Activated gamma-delta T cell (primary cell): ENCODE results near the gene NKRF.

Experiments used
- DNase-seq: peaks from one replicate; lab custom pipeline; 2025; lab: John Stamatoyannopoulos, UW

Gene NKRF

DNA sequence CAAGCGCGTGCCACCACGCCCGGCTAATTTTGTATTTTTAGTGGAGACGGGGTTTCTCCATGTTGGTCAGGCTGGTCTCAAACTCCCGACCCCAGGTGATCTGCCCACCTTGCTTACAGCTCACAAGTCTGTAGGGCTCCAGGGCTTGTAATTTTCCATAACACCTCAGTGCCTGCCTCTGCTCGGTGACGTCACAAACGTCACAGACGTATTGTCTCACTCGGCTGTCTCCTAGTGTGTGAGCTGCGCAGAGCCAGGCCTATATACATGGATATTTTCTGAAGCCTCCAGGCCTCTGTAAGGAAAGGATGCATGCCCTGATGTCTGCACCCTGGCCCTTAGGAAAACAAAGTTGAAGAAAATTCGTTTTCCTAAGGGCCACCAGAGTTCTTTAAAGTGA is 8.6 kb upstream of the NKRF start:
- no peak for DNase-seq

DNA sequence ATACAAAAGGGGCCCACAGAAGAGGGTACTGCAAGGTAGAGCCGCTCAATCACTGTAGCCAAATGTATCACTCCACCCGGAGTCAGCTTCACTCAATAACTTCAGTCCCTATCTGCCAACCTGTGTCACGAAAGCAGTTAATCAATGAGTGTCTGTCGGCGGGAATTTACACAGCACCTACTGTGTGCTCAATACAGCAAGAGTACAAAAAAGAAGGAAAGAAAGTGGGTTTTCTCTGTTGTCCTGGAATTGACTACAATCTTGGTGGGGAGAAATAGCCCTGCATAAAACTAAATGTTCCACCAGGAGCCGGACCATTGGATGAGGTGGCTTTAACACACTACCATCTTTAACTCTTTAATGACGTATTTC is 780 bp upstream of the NKRF start:
- DNase-seq, result no peak

DNA sequence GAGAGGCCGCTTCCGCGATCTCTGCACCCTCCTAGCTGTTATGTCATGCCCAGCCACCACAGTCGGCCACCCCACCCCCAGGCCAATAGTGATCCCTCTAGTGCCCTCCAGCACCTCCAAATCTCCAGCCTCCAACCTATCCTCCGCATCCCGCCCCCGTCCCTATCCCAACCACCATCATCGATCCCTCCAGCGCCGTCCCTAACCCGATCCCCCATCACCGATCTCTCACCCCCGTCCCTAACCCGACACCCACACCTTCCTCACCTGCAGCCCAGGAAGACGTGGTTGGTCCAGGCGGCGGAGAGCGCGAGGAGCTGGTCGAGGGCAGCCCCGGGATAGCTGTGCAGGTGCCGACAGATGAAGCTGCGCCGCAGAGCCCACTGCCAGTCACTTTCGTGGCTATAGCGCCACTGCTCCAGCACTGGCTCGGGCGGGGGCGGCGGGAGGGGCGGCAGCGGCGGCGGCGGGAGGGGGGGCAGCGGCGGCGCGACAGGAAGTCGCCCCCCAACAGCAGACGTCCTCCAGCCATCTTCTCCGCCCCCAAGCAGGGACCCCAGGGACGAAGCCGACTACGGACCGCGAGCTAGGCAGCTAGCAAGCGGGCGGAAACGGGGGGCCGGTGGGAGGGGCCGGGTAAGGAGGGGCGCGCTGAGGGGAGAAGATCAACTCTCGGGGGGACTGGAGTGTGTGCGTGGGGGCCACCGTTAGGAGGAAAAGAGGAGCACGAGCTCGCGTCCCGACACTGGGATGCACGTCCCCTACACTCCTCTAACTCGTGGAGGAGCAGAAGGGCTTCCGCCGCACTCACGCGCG is 552 bp downstream of the NKRF start:
- DNase-seq, result peak; percentile 36

DNA sequence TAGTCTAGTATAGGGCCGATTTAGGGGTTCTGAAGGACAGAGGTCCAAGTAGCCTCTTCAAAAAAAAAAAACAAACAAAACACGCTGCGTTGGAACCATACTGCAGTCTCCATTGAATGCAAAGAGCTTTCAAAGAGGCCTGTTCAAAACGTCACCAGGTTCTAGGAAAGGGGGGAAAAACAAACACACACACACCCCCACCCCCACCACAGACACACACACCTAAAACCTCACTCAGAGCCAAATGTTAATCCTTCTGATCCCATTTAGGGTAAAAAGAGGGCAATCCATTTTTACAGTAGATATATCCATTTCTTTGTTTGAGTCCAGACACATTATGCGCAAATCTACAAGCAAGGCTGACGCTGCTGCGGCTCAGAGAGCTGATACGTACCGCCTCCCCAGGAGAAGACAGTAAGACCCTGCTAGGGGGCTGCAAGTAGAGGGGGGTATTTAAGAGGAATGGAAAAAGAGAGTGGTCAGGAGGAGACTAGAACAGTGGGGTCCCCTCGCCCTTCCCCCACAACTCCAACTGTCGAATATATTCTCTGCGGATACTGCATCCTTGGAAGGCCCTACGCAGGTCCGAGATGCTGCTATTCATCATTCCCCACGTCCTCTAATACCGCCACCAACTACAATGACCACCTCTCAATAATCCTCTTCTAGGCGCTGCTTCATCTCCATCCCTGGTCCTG is 1.3 kb downstream of the NKRF start:
- DNase-seq, result no peak

DNA sequence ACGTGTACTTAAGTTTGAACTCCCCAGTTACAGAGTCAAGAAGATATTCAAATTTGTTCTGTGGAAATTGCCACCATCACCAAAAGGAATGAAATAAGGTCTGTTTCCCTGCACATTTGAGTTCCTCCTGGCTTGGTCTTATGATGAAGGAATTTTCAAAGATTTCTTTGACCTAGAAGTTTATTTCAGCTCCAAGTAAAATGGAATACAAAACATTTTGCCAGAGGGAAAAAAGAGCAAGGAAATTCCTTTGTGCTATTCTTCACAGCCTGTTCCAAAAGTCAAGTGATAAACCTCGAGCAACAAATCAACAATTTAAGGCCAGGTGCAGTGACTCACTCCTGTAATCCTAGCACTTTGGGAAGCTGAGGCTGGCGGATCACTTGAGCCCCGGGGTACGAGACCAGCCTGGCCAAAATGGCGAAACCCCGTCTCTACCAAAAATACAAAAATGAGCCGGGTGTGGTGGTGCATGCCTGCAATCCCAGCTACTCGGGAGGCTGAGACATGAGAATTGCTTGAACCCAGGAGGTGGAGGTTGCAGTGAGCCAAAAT is 3.4 kb downstream of the NKRF start:
- no peak for DNase-seq

DNA sequence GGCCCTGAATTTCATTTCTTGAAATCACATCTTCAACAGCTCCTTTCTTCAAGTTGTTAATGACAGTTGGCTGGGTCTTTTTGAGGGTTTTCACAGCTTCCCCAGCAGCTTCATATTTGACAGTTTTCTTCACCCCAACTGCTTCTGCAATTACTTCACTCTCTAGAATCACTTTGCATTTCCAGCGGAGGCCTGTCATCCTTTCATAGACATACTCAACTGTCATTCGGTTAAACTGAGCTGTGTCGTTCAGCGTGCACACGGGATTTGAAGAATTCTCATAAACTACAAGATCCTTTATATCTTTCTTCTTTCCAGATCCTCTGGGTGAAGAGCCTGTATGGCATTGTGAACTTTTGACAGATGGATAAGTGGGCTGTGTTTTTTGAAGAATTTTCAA is 16.4 kb downstream of the NKRF start:
- DNase-seq, result no peak

DNA sequence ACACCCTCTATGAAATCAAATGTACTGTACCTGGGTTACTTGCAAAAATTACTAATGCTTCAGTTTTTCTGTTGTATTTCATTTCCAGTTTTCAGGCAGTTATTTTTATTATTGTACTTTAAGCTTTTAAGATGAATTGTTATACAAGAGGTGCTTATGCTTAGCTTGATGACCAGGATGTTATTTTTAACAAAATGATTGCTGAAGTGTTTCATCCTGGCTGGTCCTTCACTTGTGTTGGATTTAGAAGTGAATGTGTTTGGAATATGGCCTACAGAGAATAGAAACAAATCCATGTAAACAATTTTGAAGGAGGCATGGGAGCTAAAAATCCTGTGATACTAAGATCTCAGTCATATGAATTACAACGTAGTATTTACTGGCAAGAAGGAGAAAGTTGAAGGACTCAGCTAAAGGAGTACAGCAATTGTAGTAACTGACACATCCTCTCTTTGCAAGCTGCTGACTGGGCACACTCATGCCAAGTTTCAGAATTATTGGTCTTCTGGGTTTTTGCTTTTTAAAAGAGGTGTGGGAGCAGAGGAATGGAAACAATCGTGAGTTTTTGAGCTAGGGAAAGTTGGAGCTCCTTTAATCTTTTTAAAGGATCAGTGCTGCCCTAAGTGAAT is 22.7 kb downstream of the NKRF start:
- DNase-seq, result no peak

DNA sequence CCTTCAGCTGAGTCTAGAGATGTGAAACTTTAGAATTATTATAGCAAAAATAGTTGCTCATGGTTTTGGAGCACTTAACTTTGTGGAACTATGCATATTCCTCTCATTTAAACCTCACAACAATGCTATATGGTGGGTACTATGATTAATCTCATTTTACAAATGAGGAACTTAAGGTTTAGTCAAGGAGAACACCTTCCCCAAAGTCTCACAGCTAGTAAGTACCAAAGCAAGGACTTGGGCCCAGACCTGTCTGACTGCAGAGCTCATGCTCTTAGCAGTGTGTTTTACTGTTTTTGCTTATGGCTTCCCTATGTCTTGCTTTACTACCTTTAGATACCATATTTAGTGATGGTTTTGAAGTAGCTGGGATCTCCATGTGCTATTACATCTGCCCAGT is 26.8 kb downstream of the NKRF start:
- DNase-seq, result no peak

DNA sequence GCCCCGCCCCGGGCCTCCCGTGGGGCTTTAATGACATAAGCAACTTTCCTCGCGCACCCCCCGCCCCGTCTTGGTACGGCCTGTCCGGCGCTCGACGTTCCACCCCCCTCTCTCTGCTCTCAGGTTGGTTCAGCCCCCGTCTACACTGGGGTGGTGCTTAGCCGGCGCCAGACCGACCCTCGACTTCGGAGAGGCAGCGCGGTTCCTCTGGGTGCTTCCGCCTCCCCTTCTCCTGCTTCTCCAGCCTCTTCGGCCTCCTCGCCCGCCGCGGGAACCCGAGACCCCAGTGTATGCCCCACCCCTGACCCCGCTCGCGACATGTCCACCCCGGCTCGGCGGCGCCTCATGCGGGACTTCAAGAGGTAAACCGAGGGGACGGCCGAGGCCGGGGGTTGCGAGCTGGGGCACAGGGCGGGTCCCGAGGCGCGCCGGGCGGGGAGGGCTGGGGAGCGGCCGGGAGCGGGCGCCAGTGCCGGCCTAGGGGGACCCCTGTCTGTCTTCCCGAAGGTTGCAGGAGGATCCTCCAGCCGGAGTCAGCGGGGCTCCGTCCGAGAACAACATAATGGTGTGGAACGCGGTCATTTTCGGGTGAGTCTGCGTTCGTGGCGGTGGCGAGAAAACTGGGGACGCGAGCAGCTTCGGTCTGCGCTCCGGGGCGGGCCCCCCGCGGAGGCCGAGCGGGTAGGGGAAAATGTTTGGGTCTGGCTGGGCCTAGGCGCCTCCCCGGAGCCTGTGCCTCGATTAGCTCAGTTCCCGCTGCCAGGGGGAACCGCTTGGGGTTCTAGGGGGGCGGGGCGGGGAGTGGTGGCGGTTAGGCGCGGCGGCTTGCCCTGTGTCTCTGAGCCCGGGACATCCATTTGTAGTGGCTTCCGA is 31.6 kb downstream of the NKRF start, which contains the start of gene UBE2A:
TSS of gene UBE2A (plus strand) at position 170 of the 873 bp plus-strand sequence. CDS start at position 319, 149 bp downstream.
- peak; percentile 76 for DNase-seq

DNA sequence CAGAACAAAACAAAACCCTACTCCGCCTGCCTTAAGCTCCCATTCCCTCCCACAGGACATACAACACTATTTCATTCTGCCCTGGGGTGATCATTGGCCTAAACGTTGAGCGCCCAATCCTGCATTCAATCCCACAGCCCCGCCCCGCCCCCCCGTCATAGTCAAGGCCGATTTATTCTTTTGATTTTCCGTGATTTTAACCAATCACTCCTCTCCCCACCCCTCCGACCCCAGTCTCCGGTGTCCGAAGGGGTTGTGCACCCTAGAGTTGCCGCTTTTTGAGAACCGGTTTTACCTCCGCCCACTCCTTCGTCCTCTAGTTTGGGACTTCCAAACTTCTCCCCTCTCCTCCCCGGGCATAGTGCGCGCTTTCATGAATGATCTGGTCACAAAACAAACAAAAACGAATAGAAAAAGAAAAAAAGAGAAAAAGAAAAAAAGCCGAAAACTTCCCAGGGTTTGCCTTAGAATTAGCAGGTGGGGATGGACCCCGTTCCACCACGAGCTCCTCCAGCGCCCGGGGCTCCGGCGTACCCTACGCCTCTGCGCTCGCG is 32.3 kb downstream of the NKRF start:
- no peak for DNase-seq

DNA sequence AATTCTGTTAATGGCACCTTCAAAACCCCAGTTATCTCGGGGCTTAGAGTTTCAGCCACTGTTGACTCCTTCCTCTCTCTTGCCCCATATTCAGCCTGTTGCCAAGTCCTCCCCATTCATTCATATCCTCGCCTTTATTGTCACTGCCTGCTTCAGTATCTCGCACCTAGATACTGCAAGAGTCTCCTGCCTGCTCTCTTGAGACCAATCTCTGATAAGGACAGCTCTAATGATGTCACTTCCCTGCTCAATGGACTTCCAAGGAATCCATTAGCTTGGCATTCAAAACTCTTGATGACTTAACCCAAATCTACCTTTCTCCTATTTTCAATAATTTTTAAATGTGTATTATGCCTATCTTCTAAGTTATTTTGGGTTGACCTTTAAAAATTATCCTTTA is 33.0 kb downstream of the NKRF start:
- no peak for DNase-seq

DNA sequence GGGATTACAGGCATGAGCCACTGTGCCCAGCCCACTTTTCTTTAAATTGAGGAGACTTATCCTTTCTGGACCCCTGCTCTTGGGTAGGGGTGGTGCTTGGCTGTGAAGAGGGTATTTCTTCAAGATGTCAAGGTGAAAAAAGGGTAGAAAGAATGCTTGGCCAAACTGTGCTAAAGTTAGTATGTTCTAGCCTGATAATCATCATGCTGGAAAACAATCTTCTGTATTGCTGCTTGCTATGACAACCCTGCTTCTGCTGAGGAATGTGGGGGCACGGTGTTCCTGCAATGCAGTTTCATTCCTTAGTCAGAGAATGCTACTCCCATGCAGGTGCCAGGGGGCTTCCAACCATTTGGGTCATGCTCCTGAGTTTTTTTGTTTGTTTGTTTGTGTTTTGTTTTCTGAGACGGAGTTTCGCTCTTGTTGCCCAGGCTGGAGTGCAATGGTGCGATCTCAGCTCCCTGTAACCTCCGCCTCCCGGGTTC is 35.8 kb downstream of the NKRF start:
- no peak for DNase-seq

DNA sequence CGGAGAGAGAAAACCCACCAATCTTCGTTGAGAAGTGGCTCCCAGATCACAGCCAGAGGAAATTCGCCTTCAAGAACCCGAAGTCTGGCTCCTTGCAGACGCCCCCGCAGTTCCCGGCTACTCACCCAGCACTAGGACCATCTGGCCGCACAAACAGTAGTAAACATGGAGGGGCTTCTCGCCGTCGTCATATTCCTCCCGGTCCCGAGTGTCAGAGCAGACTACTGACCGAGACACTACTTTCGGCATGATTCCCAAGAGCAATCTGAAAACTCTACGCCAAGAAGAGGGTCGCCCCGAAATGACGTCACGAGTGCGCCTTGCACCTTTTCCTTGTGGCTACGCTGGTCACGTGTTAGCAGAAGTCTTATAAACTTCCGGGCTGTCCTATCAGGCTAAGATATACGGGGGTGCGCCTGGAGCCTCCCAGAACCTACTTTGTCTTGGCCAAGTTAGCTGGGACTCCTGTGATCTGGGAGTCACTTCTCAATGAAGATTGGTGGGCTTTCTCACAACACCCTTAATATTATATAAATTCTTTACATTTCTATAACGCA is 41.0 kb downstream of the NKRF start, which contains the start of gene STEEP1:
TSS of gene STEEP1 (minus strand) at position 303 of the 557 bp plus-strand sequence. CDS start at position 249, 54 bp downstream.
- DNase-seq, result peak; percentile 26

DNA sequence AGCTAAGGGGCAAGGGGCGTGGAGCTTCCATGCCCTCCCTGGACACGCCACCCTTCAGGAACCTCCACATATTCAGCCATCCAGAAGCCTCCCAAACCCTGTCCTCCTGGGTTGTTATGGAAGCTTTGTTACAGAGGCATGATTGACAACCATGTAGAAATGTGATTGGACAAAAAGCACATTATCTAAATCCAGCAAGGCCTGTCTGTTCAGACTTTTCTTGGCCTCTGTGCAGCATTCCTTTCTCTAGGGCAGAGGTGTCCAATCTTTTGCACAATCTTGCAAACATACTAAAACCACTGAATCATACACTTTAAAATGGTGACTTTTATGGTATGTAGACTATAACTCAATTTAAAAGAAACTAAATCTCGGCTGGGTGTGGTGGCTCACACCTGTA is 53.7 kb downstream of the NKRF start:
- no peak for DNase-seq

DNA sequence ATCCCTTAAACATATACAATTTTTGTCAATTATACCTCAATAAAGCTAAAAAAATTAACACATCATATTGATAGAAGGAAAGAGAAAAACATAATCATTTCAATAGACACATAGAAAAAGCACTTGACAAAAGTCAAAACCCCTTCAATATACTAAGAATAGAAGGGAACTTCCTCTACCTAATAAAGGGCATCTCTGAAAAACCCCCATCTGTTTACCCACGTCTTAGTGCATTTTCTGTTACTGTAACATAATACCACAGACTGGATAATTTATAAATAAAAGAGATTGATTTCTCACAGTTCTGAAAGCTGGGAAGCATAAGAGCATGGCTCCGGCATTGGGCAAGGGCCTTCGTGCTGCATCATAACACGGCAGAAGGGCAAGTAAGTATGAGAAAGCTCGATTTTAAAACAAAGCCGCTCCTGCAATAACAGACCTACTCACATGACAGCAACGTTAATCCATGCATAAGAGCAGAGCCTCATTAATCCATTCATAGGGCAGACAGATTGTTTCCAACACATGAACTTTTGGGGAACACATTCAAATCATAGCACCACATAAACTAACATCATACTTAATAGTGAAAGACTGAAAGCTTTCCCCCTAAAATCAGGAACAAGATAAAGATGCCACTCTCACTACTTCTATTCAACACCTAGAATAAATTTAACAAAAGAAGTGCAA is 56.8 kb downstream of the NKRF start:
- DNase-seq, result no peak

DNA sequence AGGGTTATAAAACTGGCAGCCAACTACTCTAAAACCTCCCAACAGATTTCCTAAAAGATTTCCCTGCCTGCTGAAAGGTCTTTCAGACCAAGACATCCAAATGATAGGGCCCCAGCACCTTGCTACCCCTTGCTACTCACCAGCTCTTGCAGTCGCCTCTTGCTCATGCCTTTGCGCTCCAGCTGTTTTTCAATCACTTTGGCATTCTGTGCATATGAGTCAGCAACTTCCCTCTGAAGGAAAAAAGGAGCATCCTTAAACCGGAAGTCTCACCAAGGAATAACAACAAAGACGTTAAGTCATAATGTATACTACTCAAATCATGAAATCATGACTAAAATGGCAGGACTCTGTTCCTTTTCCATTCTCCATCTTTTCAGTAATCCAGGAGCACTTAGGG is 65.0 kb downstream of the NKRF start:
- no peak for DNase-seq

DNA sequence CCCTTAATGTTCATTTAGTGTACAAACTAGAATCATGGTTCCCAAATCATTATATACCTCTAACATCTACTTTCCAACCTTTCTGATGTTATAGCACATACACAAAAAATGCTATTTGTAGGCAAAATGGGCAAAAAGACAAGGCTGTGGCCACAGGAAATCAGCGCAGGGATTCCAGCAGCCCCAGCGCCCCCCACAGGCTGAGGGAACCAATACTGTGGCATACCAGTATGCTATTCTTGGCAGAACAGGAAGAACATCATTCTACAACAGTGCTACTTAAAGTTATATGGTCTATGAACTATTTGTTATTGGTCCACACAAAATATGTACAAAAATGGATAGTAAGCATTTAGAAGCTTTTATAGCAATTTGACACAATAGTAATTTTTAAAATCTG is 66.4 kb downstream of the NKRF start:
- DNase-seq, result no peak
